Peyer's patch (tissue), 4 donors: Measurements from ENCODE around the gene PNLIPRP2.

Source experiments
- CTCF ChIP-seq, 6 experiments: fragments of 450-650 bp in 4 of 6; fragments of 200-600 bp in 2 of 6; sonication (generic) in 1 of 6; IDR thresholded peaks; one replicate each; pipeline ENCODE4 v1.5.1; 2017 to 2019; ENCODE audit warnings: antibody characterized with exemption in 6 of 6, mild to moderate bottlenecking in 3 of 6, moderate library complexity in 1 of 6
- POLR2A ChIP-seq, 2 donors: fragments of 450-650 bp; IDR thresholded peaks; one replicate each; pipeline ENCODE4 v1.5.1; 2017; ENCODE audit warnings: antibody characterized with exemption in 2 of 2, mild to moderate bottlenecking in 2 of 2, moderate library complexity in 2 of 2

- TF ChIP-seq POLR2A (IDR thresholded peaks at IDR 0.05) (no peak), CTCF (IDR thresholded peaks at IDR 0.05) (no peak)
Measured at GRCh38 chr10:116597543-116597942, 23.2 kb upstream of the PNLIPRP2 start.
